Duodenal mucosa (tissue), 2 donors: ENCODE measurements around the gene RABGAP1.

ENCODE experiments used
- H3K27ac ChIP-seq: one replicate; pipeline ENCODE4 v1.7.0; 2013; ENCODE audit warnings: low read depth, low read length
- H3K27me3 ChIP-seq, 2 donors: one replicate each; pipeline ENCODE4 v1.7.0; 2013; ENCODE audit warnings: low read length in 2 of 2, control low read depth in 1 of 2; ENCODE audit not compliant: insufficient read depth in 2 of 2, control insufficient read depth in 1 of 2
- H3K36me3 ChIP-seq, 2 donors: one replicate each; pipeline ENCODE4 v1.7.0; 2013; ENCODE audit warnings: low read length in 2 of 2, control low read depth in 1 of 2; ENCODE audit not compliant: insufficient read depth in 2 of 2, control insufficient read depth in 1 of 2
- H3K4me1 ChIP-seq, 2 donors: one replicate each; pipeline ENCODE4 v1.7.0; 2013; ENCODE audit warnings: low read length in 2 of 2, control low read depth in 1 of 2; ENCODE audit not compliant: insufficient read depth in 2 of 2, control insufficient read depth in 1 of 2
- H3K4me3 ChIP-seq, 2 donors: one replicate each; pipeline ENCODE4 v1.7.0; 2013; ENCODE audit warnings: low read length in 2 of 2, low read depth in 1 of 2
- H3K9ac ChIP-seq, 2 donors: one replicate each; pipeline ENCODE4 v1.7.0; 2013; ENCODE audit warnings: low read length in 2 of 2, low read depth in 1 of 2
- H3K9me3 ChIP-seq, 2 donors: one replicate each; pipeline ENCODE4 v1.7.0; 2013; ENCODE audit warnings: low read length in 2 of 2, control low read depth in 1 of 2; ENCODE audit not compliant: control insufficient read depth in 1 of 2

RABGAP1 gene

DNA sequence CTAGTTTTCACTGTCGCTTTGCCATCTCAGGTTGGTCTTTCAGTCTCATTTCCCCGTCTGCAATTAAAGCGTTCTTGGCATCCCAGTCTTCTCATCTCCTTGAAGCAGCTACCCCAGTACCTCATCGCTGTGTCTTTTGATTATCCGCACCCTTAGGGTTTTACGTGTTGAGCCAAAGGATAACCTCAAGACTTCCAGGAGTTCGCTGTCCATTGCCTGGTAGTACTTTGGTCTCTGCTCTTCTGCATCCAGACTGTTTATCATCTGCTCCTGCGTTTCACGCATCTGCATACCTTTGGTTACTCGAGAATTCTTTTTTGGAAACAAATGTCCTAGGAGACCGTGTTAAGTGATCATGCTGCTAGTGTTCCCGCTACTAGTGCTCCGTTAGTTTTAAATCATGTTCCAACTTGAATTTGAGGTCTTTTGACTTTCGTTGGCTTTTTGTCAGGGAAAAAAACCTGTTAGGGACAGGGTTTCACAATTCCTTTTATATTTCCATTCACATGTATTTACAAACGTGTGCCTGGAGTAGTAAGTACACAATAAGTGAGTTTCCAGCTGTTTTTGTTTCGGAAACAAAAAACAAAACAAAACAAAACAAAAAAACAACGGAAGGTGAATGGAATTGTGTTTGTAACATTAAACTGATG, 888 bp downstream of the RABGAP1 start:
- Histone ChIP-seq H3K9ac (peak overlapping the region; percentile 49 to 87), H3K4me3 (peak overlapping the region; percentile 90 to 91), H3K27ac (peak overlapping the region; percentile 87), H3K9me3 (no peaks in the 10 kb centered on the region), H3K27me3 (no peaks in the 10 kb centered on the region), H3K36me3 (peaks cover 0 to 7% of the 10 kb centered on the region in 2 donors), H3K4me1 (peaks cover 17 to 26% of the 10 kb centered on the region in 2 donors)

GRCh38 chr9:122944960-122945888, 4.4 kb downstream of the RABGAP1 start:
- H3K36me3 ChIP-seq = no peaks in the 10 kb centered on the region
- H3K4me3 ChIP-seq = no peak overlapping the region
- H3K27me3 ChIP-seq = no peaks in the 10 kb centered on the region
- H3K4me1 ChIP-seq = peaks cover 15 to 48% of the 10 kb centered on the region in 2 donors
- no peak overlapping the region for H3K27ac ChIP-seq
- no peak overlapping the region for H3K9ac ChIP-seq
- no peaks in the 10 kb centered on the region for H3K9me3 ChIP-seq

GRCh38 chr9:122946461-122947005, 5.7 kb downstream of the RABGAP1 start:
- no peak overlapping the region for H3K4me3 ChIP-seq
- no peaks in the 10 kb centered on the region for H3K36me3 ChIP-seq
- H3K9me3 ChIP-seq = no peaks in the 10 kb centered on the region
- no peak overlapping the region for H3K9ac ChIP-seq
- no peak overlapping the region for H3K27ac ChIP-seq
- peaks cover 11 to 47% of the 10 kb centered on the region in 2 donors for H3K4me1 ChIP-seq
- H3K27me3 ChIP-seq = no peaks in the 10 kb centered on the region

GRCh38 chr9:122948313-122948712, 7.5 kb downstream of the RABGAP1 start:
- Histone ChIP-seq H3K9me3 (no peaks in the 10 kb centered on the region), H3K27ac (no peak overlapping the region), H3K9ac (peak overlapping the region in 1 of 2 donors; percentile 4), H3K4me1 (peaks cover 0 to 39% of the 10 kb centered on the region in 2 donors), H3K27me3 (no peaks in the 10 kb centered on the region), H3K36me3 (no peaks in the 10 kb centered on the region), H3K4me3 (no peak overlapping the region)

GRCh38 chr9:122949696-122950095, 8.9 kb downstream of the RABGAP1 start:
- Histone ChIP-seq H3K36me3 (no peaks in the 10 kb centered on the region), H3K4me1 (peaks cover 0 to 40% of the 10 kb centered on the region in 2 donors), H3K9me3 (no peaks in the 10 kb centered on the region), H3K4me3 (no peak overlapping the region), H3K27me3 (no peaks in the 10 kb centered on the region), H3K9ac (no peak overlapping the region), H3K27ac (no peak overlapping the region)

- Histone ChIP-seq H3K36me3 (no peaks in the 10 kb centered on the region), H3K27me3 (no peaks in the 10 kb centered on the region), H3K4me1 (peaks cover 0 to 43% of the 10 kb centered on the region in 2 donors), H3K4me3 (no peak overlapping the region), H3K9me3 (no peaks in the 10 kb centered on the region), H3K27ac (no peak overlapping the region), H3K9ac (no peak overlapping the region)
Observed at GRCh38 chr9:122950263-122950662, 9.4 kb downstream of the RABGAP1 start.

GRCh38 chr9:122951056-122951455, 10.2 kb downstream of the RABGAP1 start:
- Histone ChIP-seq H3K27me3 (no peaks in the 10 kb centered on the region), H3K4me1 (peaks cover 0 to 38% of the 10 kb centered on the region in 2 donors), H3K9ac (no peak overlapping the region), H3K9me3 (no peaks in the 10 kb centered on the region), H3K36me3 (no peaks in the 10 kb centered on the region), H3K4me3 (no peak overlapping the region), H3K27ac (no peak overlapping the region)

GRCh38 chr9:122954253-122954691, 13.5 kb downstream of the RABGAP1 start:
- Histone ChIP-seq H3K9me3 (no peaks in the 10 kb centered on the region), H3K4me1 (peaks cover 0 to 10% of the 10 kb centered on the region in 2 donors)

DNA sequence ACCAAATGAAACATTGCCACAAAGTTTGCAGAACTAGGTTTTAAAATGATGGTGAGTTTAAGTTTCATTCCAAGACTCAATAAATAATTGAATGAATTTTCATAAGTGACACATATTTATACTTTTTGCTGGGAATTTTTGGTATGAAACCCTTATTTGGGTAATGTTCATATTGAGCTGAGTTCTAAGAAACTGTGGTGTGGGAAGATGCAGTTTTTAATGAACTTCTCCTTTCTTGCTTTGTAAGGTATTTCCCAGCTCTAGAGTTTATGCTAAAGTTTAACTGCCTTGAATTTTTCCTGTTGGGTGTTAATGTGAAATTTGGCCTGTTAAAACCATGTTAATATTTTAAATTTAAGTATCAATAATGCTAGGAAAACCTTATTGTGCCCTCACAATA, 15.1 kb downstream of the RABGAP1 start:
- H3K27ac ChIP-seq = no peak overlapping the region
- no peaks in the 10 kb centered on the region for H3K9me3 ChIP-seq
- H3K36me3 ChIP-seq = no peaks in the 10 kb centered on the region
- H3K27me3 ChIP-seq = no peaks in the 10 kb centered on the region
- H3K4me1 ChIP-seq = peaks cover 0 to 10% of the 10 kb centered on the region in 2 donors
- no peak overlapping the region for H3K4me3 ChIP-seq
- H3K9ac ChIP-seq = no peak overlapping the region

More at GRCh38 chr9:122954253-122954691, 13.5 kb downstream of the RABGAP1 start:
- no peak overlapping the region for H3K27ac ChIP-seq
- H3K36me3 ChIP-seq = no peaks in the 10 kb centered on the region
- no peaks in the 10 kb centered on the region for H3K27me3 ChIP-seq
- H3K4me3 ChIP-seq = no peak overlapping the region
- H3K9ac ChIP-seq = no peak overlapping the region

- Histone ChIP-seq H3K27me3 (no peaks in the 10 kb centered on the region), H3K4me3 (no peak overlapping the region), H3K27ac (no peak overlapping the region), H3K4me1 (no peaks in the 10 kb centered on the region), H3K36me3 (peaks cover 0 to 3% of the 10 kb centered on the region in 2 donors), H3K9ac (no peak overlapping the region), H3K9me3 (no peaks in the 10 kb centered on the region)
Observed at GRCh38 chr9:122961139-122961538, 20.3 kb downstream of the RABGAP1 start.
